ENCODE measurements around the gene NME4.

Gene NME4

GRCh38 chr16:371515-372301 lies 25.3 kb upstream of the NME4 start:
- peaks cover 59% of the 10 kb centered on the region for H3K36me3 ChIP-seq (ENCODE audit: control insufficient read depth, insufficient read depth, low read length)
- no peak overlapping the region for H3K4me3 ChIP-seq (ENCODE audit: insufficient read depth, low read depth, low read length, poor library complexity, severe bottlenecking)
- H3K4me1 ChIP-seq (ENCODE audit: control insufficient read depth, insufficient read depth, low read length, poor library complexity, severe bottlenecking), result peaks cover 21% of the 10 kb centered on the region
- no peaks in the 10 kb centered on the region for H3K27me3 ChIP-seq (replicated peaks; ENCODE audit: control insufficient read depth, insufficient read depth, low read length, poor library complexity, severe bottlenecking)
- H3K9me3 ChIP-seq (ENCODE audit: control insufficient read depth, low read length), result no peaks in the 10 kb centered on the region
- no peak for DNase-seq
- H3K27ac ChIP-seq (ENCODE audit: insufficient read depth, low read length, poor library complexity, severe bottlenecking), result no peak overlapping the region

GRCh38 chr16:372302-372983 lies 24.6 kb upstream of the NME4 start:
- peaks cover 60% of the 10 kb centered on the region for H3K36me3 ChIP-seq (ENCODE audit: control insufficient read depth, insufficient read depth, low read length)
- no peaks in the 10 kb centered on the region for H3K9me3 ChIP-seq (ENCODE audit: control insufficient read depth, low read length)
- no peak overlapping the region for H3K4me3 ChIP-seq (ENCODE audit: insufficient read depth, low read depth, low read length, poor library complexity, severe bottlenecking)
- H3K27ac ChIP-seq (ENCODE audit: insufficient read depth, low read length, poor library complexity, severe bottlenecking), result no peak overlapping the region
- no peaks in the 10 kb centered on the region for H3K27me3 ChIP-seq (replicated peaks; ENCODE audit: control insufficient read depth, insufficient read depth, low read length, poor library complexity, severe bottlenecking)
- DNase-seq, result no peak
- peaks cover 21% of the 10 kb centered on the region for H3K4me1 ChIP-seq (ENCODE audit: control insufficient read depth, insufficient read depth, low read length, poor library complexity, severe bottlenecking)

GRCh38 chr16:373020-373598 lies 23.9 kb upstream of the NME4 start:
- no peaks in the 10 kb centered on the region for H3K27me3 ChIP-seq (replicated peaks; ENCODE audit: control insufficient read depth, insufficient read depth, low read length, poor library complexity, severe bottlenecking)
- no peaks in the 10 kb centered on the region for H3K9me3 ChIP-seq (ENCODE audit: control insufficient read depth, low read length)
- no peak overlapping the region for H3K27ac ChIP-seq (ENCODE audit: insufficient read depth, low read length, poor library complexity, severe bottlenecking)
- peaks cover 55% of the 10 kb centered on the region for H3K36me3 ChIP-seq (ENCODE audit: control insufficient read depth, insufficient read depth, low read length)
- no peak overlapping the region for H3K4me3 ChIP-seq (ENCODE audit: insufficient read depth, low read depth, low read length, poor library complexity, severe bottlenecking)
- no peak for DNase-seq
- H3K4me1 ChIP-seq (ENCODE audit: control insufficient read depth, insufficient read depth, low read length, poor library complexity, severe bottlenecking), result peaks cover 21% of the 10 kb centered on the region

- DNase-seq, result no peak
- no peak overlapping the region for H3K4me3 ChIP-seq (ENCODE audit: insufficient read depth, low read depth, low read length, poor library complexity, severe bottlenecking)
- peaks cover 19% of the 10 kb centered on the region for H3K4me1 ChIP-seq (ENCODE audit: control insufficient read depth, insufficient read depth, low read length, poor library complexity, severe bottlenecking)
- H3K9me3 ChIP-seq (ENCODE audit: control insufficient read depth, low read length), result no peaks in the 10 kb centered on the region
- H3K27ac ChIP-seq (ENCODE audit: insufficient read depth, low read length, poor library complexity, severe bottlenecking), result no peak overlapping the region
- H3K27me3 ChIP-seq (replicated peaks; ENCODE audit: control insufficient read depth, insufficient read depth, low read length, poor library complexity, severe bottlenecking), result no peaks in the 10 kb centered on the region
- H3K36me3 ChIP-seq (ENCODE audit: control insufficient read depth, insufficient read depth, low read length), result peaks cover 45% of the 10 kb centered on the region
Observed at GRCh38 chr16:373848-374615, 23.0 kb upstream of the NME4 start.

- DNase-seq, result no peak
- Histone ChIP-seq H3K4me3 (ENCODE audit: insufficient read depth, low read depth, low read length, poor library complexity, severe bottlenecking) (no peak overlapping the region), H3K4me1 (ENCODE audit: control insufficient read depth, insufficient read depth, low read length, poor library complexity, severe bottlenecking) (peaks cover 19% of the 10 kb centered on the region), H3K36me3 (ENCODE audit: control insufficient read depth, insufficient read depth, low read length) (peaks cover 45% of the 10 kb centered on the region), H3K27ac (ENCODE audit: insufficient read depth, low read length, poor library complexity, severe bottlenecking) (no peak overlapping the region), H3K27me3 (replicated peaks; ENCODE audit: control insufficient read depth, insufficient read depth, low read length, poor library complexity, severe bottlenecking) (no peaks in the 10 kb centered on the region), H3K9me3 (ENCODE audit: control insufficient read depth, low read length) (no peaks in the 10 kb centered on the region)
Observed at GRCh38 chr16:374616-374926, 22.4 kb upstream of the NME4 start.

- H3K36me3 ChIP-seq (ENCODE audit: control insufficient read depth, insufficient read depth, low read length), result peaks cover 45% of the 10 kb centered on the region
- no peaks in the 10 kb centered on the region for H3K27me3 ChIP-seq (replicated peaks; ENCODE audit: control insufficient read depth, insufficient read depth, low read length, poor library complexity, severe bottlenecking)
- no peak overlapping the region for H3K27ac ChIP-seq (ENCODE audit: insufficient read depth, low read length, poor library complexity, severe bottlenecking)
- H3K4me3 ChIP-seq (ENCODE audit: insufficient read depth, low read depth, low read length, poor library complexity, severe bottlenecking), result no peak overlapping the region
- peaks cover 18% of the 10 kb centered on the region for H3K4me1 ChIP-seq (ENCODE audit: control insufficient read depth, insufficient read depth, low read length, poor library complexity, severe bottlenecking)
- no peaks in the 10 kb centered on the region for H3K9me3 ChIP-seq (ENCODE audit: control insufficient read depth, low read length)
- no peak for DNase-seq
Observed at GRCh38 chr16:375212-375611, 21.8 kb upstream of the NME4 start.

- Histone ChIP-seq H3K27ac (ENCODE audit: insufficient read depth, low read length, poor library complexity, severe bottlenecking) (no peak overlapping the region), H3K27me3 (replicated peaks; ENCODE audit: control insufficient read depth, insufficient read depth, low read length, poor library complexity, severe bottlenecking) (no peaks in the 10 kb centered on the region), H3K4me3 (ENCODE audit: insufficient read depth, low read depth, low read length, poor library complexity, severe bottlenecking) (no peak overlapping the region), H3K9me3 (ENCODE audit: control insufficient read depth, low read length) (no peaks in the 10 kb centered on the region), H3K36me3 (ENCODE audit: control insufficient read depth, insufficient read depth, low read length) (peaks cover 45% of the 10 kb centered on the region), H3K4me1 (ENCODE audit: control insufficient read depth, insufficient read depth, low read length, poor library complexity, severe bottlenecking) (peaks cover 18% of the 10 kb centered on the region)
- DNase-seq, result no peak
Observed at GRCh38 chr16:375927-376816, 20.8 kb upstream of the NME4 start.

- Histone ChIP-seq H3K27ac (ENCODE audit: insufficient read depth, low read length, poor library complexity, severe bottlenecking) (no peak overlapping the region), H3K36me3 (ENCODE audit: control insufficient read depth, insufficient read depth, low read length) (peaks cover 38% of the 10 kb centered on the region), H3K9me3 (ENCODE audit: control insufficient read depth, low read length) (no peaks in the 10 kb centered on the region), H3K27me3 (replicated peaks; ENCODE audit: control insufficient read depth, insufficient read depth, low read length, poor library complexity, severe bottlenecking) (no peaks in the 10 kb centered on the region), H3K4me1 (ENCODE audit: control insufficient read depth, insufficient read depth, low read length, poor library complexity, severe bottlenecking) (peaks cover 17% of the 10 kb centered on the region), H3K4me3 (ENCODE audit: insufficient read depth, low read depth, low read length, poor library complexity, severe bottlenecking) (no peak overlapping the region)
- DNase-seq, result no peak
Observed at GRCh38 chr16:376817-377418, 20.1 kb upstream of the NME4 start.

- Histone ChIP-seq H3K9me3 (ENCODE audit: control insufficient read depth, low read length) (no peaks in the 10 kb centered on the region), H3K27me3 (replicated peaks; ENCODE audit: control insufficient read depth, insufficient read depth, low read length, poor library complexity, severe bottlenecking) (no peaks in the 10 kb centered on the region), H3K36me3 (ENCODE audit: control insufficient read depth, insufficient read depth, low read length) (peaks cover 38% of the 10 kb centered on the region), H3K4me1 (ENCODE audit: control insufficient read depth, insufficient read depth, low read length, poor library complexity, severe bottlenecking) (peaks cover 17% of the 10 kb centered on the region), H3K4me3 (ENCODE audit: insufficient read depth, low read depth, low read length, poor library complexity, severe bottlenecking) (no peak overlapping the region), H3K27ac (ENCODE audit: insufficient read depth, low read length, poor library complexity, severe bottlenecking) (no peak overlapping the region)
- no peak for DNase-seq
Observed at GRCh38 chr16:377419-377951, 19.5 kb upstream of the NME4 start.

Data from effector memory CD4-positive, alpha-beta T cell (primary cell).